ENCODE data around the gene UPK3BL1. TPM values are rescaled to one million over a fixed set of nuclear protein-coding genes. Genes with fewer than 3 reads are reported as not detected.
"Not testable (repeated sequence)": the region's sequence is repeated elsewhere in the genome, so short reads cannot be mapped to it uniquely, and the experiment has no call there.

Gene UPK3BL1, protein sequence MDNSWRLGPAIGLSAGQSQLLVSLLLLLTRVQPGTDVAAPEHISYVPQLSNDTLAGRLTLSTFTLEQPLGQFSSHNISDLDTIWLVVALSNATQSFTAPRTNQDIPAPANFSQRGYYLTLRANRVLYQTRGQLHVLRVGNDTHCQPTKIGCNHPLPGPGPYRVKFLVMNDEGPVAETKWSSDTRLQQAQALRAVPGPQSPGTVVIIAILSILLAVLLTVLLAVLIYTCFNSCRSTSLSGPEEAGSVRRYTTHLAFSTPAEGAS
- 10 to 100 TPM; 27.2 to 28.4 TPM for total RNA-seq
- 64.7 TPM for polyA plus RNA-seq (2013, experiment 1 of 2)
- polyA plus RNA-seq (2013, experiment 2 of 2), result 75.4 TPM
- 0 reads per million in 172 experiments for total RNA-seq

DNA sequence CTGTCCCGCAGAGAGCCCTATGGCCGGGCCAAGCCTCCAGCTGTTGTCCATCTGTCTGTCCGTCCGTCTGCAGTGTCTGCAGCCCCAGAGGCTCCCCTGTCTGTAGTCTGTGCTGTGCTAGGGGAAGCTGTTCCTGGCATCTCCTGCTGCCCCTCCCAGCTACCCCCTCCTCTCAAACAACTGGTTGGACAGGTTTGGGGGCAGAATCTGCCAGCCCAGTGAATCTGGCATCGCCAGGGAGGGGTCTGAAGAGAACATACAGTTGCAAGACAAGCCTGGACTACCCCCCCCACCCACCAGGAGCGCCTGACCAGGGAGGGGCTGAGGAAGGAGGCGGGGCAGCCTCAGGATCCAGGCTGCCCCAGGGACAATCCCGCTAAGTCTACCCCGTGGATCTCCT, at the start of gene UPK3BL1:
UPK3BL1 (minus strand) TSS at position 101 of the 400 bp plus-strand sequence; CDS start at position 51, 50 bp downstream.
- H3K9me3 ChIP-seq (ENCODE audit: control insufficient read depth in 1 of 2, insufficient read depth in 1 of 2, low read length in 2 of 2); H3K27ac ChIP-seq (ENCODE audit: low read depth in 1 of 2, low read length in 2 of 2); H3K4me3 Mint-ChIP-seq; H3K27me3 Mint-ChIP-seq; DNase-seq; intact Hi-C loops (cut with DNase I, micrococcal nuclease); CTCF ChIA-PET; H3K27me3 ChIP-seq (ENCODE audit: control insufficient read depth in 1 of 2, insufficient read depth in 2 of 2, low read length in 2 of 2); H3K4me3 ChIP-seq (ENCODE audit: low read length); H3K4me1 Mint-ChIP-seq (ENCODE audit: low read depth); H3K27ac Mint-ChIP-seq; H3K36me3 Mint-ChIP-seq (ENCODE audit: low read depth); H3K4me1 ChIP-seq (ENCODE audit: insufficient read depth, low read length); POLR2A ChIA-PET; ATAC-seq (ENCODE audit: poor library complexity); H3K36me3 ChIP-seq (ENCODE audit: insufficient read depth, low read length); H3K9me3 Mint-ChIP-seq: not testable (repeated sequence)

DNA sequence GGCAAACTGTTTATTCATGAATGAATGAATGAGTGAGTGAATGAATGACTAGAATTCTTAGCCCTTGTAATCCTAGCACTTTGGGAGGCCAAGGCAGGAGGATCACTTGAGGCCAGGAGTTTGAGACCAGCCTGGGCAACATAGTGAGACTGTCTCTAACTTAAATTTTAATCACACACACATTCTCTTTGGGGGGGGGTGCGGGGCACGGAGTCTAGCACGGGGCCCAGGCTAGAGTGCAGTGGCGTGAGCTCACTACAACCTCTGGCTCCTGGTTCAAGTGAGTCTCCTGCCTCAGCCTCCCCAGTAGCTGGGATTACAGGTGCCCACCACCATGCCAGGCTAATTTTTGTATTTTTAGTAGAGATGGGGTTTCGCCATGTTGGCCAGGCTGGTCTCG, 48.0 kb upstream of the UPK3BL1 start:
- H3K4me1 Mint-ChIP-seq (ENCODE audit: low read depth); intact Hi-C loops (cut with DNase I, micrococcal nuclease); H3K27ac ChIP-seq (ENCODE audit: low read depth in 1 of 2, low read length in 2 of 2); CTCF ChIA-PET; H3K27me3 Mint-ChIP-seq; POLR2A ChIA-PET; H3K36me3 ChIP-seq (ENCODE audit: insufficient read depth, low read length); H3K9me3 ChIP-seq (ENCODE audit: control insufficient read depth in 1 of 2, insufficient read depth in 1 of 2, low read length in 2 of 2); H3K4me3 ChIP-seq (ENCODE audit: low read length); H3K4me1 ChIP-seq (ENCODE audit: insufficient read depth, low read length); H3K4me3 Mint-ChIP-seq; H3K36me3 Mint-ChIP-seq (ENCODE audit: low read depth); DNase-seq; H3K9me3 Mint-ChIP-seq; H3K27me3 ChIP-seq (ENCODE audit: control insufficient read depth in 1 of 2, insufficient read depth in 2 of 2, low read length in 2 of 2); ATAC-seq (ENCODE audit: poor library complexity): not testable (repeated sequence)
- H3K27ac Mint-ChIP-seq, result peak overlapping the region; percentile 75

DNA sequence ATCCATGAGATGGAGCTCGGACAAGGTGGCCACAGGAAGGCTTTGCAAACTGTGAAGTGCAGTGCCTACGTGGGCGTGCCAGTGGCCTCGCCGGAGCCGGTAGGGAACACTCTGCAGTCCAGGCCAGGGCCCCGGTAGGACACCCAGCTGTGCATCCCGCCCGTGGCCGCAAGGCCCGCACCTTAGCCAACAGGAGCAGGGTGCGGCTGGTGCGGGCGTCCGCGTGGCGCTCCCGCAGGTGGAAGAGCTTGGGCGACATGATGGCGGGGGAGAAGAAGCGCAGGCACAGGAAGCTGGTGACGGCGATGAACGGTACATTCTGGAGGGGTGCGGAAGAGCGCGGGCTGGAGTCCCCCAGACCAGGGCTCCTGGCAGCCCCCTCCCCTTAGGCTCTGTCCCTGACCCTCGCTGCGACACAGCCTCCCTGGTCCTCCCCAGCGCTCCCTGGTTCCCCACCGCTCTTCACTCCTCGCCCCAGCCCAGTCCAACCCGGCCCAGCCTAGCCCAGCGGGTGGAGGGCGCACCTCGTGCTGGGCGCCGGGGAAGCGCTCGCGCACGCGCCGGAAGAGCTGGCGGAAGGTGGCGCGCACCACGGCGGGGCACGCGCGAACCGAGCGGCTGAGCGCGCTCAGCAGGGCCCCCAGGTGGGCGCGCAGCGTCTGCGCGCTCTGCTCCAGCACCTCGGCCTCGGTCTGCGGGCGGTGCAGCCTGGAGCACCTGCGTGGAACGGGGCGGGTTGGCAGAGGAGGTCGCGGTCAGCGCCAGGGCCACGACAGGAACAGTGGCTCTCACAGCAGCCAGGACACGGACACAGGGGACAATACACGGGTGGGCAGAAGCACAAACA, 47.1 kb upstream of the UPK3BL1 start:
- H3K4me1 ChIP-seq (ENCODE audit: insufficient read depth, low read length); POLR2A ChIA-PET; H3K9me3 ChIP-seq (ENCODE audit: control insufficient read depth in 1 of 2, insufficient read depth in 1 of 2, low read length in 2 of 2); H3K36me3 Mint-ChIP-seq (ENCODE audit: low read depth); CTCF ChIA-PET; H3K27me3 Mint-ChIP-seq; H3K9me3 Mint-ChIP-seq; intact Hi-C loops (cut with DNase I, micrococcal nuclease); H3K27me3 ChIP-seq (ENCODE audit: control insufficient read depth in 1 of 2, insufficient read depth in 2 of 2, low read length in 2 of 2); H3K36me3 ChIP-seq (ENCODE audit: insufficient read depth, low read length); H3K4me1 Mint-ChIP-seq (ENCODE audit: low read depth): not testable (repeated sequence)
- peak; percentile 72 for ATAC-seq (ENCODE audit: poor library complexity)
- DNase-seq, result peak in 4 of 14 experiments; percentile 31 to 40 (median 39)
- Mint-ChIP-seq H3K4me3 (peak overlapping the region; percentile 58), H3K27ac (peak overlapping the region; percentile 82)
- H3K27ac ChIP-seq (ENCODE audit: low read depth in 1 of 2, low read length in 2 of 2), result peak overlapping the region in 1 of 2 donors; percentile 34
- peak overlapping the region; percentile 45 for H3K4me3 ChIP-seq (ENCODE audit: low read length)

DNA sequence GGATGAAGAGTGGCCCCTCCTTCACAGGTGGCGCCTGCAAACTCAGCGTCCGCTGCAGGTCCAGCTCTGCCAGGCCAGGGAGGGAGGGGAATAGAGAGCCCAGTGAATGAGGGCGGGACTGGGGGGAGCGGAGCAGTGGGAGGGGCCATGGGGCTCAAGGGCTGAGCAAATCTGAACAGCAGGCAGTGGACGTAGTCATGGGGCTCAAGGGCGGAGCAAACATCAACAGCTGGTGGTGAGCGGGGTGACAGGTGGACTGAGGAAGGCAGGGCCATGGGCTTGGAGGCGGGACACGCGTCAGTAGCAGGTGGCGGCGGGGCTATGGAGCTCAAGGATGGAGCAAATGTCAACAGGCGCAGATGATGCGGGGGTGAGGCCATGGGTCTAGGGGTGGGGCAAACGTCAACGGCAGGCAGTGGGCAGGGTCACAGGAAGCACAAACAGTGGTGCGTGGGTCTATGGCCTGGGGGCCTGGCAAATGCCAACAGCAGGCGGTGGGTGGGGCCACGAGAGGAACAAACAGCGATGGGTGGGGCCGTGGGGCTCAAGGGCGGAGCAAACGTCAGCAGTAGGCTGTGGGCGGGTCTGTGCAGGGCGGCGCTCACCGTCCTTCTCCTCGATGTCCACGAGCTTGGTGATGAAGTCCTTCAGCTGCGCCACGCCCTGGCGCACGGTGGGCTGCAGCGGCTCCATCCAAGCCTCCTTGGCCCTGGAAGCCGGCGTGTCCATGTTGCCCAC, 45.9 kb upstream of the UPK3BL1 start:
- peak in 1 of 14 experiments; percentile 55 for DNase-seq
- intact Hi-C loops (cut with DNase I, micrococcal nuclease); POLR2A ChIA-PET: not testable (repeated sequence)

DNA sequence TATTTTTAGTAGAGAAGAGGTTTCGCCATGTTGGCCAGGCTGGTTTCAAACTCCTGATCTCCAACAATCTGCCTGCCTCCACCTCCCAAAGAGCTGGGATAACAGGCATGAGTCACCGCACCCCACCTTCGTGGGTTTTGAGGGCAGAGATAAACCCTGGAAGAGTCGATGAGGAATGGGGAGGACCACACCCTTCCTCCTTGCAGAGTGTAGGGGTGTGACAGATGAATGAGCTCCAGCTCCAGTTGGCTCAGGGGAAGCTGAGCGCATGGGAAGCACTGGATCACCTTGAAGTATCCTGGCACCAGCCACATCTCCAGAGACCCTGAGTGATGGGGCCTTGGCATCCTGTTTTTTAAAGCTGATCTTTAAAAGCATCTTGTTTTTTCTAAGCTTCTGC, 40.0 kb upstream of the UPK3BL1 start:
- H3K4me3 Mint-ChIP-seq; POLR2A ChIA-PET; H3K27ac Mint-ChIP-seq; H3K4me1 Mint-ChIP-seq (ENCODE audit: low read depth); intact Hi-C loops (cut with DNase I, micrococcal nuclease); H3K9me3 ChIP-seq (ENCODE audit: control insufficient read depth in 1 of 2, insufficient read depth in 1 of 2, low read length in 2 of 2); H3K36me3 Mint-ChIP-seq (ENCODE audit: low read depth); CTCF ChIA-PET; H3K4me1 ChIP-seq (ENCODE audit: insufficient read depth, low read length); H3K27me3 ChIP-seq (ENCODE audit: control insufficient read depth in 1 of 2, insufficient read depth in 2 of 2, low read length in 2 of 2); H3K27ac ChIP-seq (ENCODE audit: low read depth in 1 of 2, low read length in 2 of 2); H3K36me3 ChIP-seq (ENCODE audit: insufficient read depth, low read length); DNase-seq; H3K9me3 Mint-ChIP-seq; H3K27me3 Mint-ChIP-seq; H3K4me3 ChIP-seq (ENCODE audit: low read length); ATAC-seq (ENCODE audit: poor library complexity): not testable (repeated sequence)

More for the DNA sequence above, 45.9 kb upstream of the UPK3BL1 start:
- H3K27ac Mint-ChIP-seq; H3K4me3 ChIP-seq (ENCODE audit: low read length); H3K9me3 ChIP-seq (ENCODE audit: control insufficient read depth in 1 of 2, insufficient read depth in 1 of 2, low read length in 2 of 2); H3K36me3 Mint-ChIP-seq (ENCODE audit: low read depth); CTCF ChIA-PET; H3K27ac ChIP-seq (ENCODE audit: low read depth in 1 of 2, low read length in 2 of 2); H3K4me1 ChIP-seq (ENCODE audit: insufficient read depth, low read length); H3K9me3 Mint-ChIP-seq; H3K27me3 ChIP-seq (ENCODE audit: control insufficient read depth in 1 of 2, insufficient read depth in 2 of 2, low read length in 2 of 2); H3K27me3 Mint-ChIP-seq; H3K4me1 Mint-ChIP-seq (ENCODE audit: low read depth); H3K36me3 ChIP-seq (ENCODE audit: insufficient read depth, low read length): not testable (repeated sequence)
- peak; percentile 69 for ATAC-seq (ENCODE audit: poor library complexity)
- peak overlapping the region; percentile 58 for H3K4me3 Mint-ChIP-seq

DNA sequence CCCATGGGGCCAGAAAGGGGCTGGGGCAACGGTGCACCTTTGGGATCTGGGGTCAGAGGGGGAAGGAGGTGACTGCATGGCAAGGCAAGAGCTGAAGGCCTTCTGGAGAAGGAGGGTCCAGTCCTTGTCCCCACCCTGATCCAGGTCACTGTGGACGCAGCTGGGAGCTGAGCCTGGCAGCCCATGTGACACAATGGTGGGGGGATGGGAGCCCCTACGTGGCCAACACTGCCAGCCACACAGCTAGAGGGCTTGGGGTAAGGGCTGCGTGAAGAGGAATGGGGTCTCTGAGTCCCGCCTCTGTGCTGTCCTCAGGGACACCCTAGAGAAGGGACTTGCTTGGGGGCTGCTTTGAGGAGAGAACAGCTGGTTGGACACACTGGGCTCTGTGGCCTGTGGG, 38.2 kb upstream of the UPK3BL1 start:
- H3K27ac Mint-ChIP-seq; H3K27me3 ChIP-seq (ENCODE audit: control insufficient read depth in 1 of 2, insufficient read depth in 2 of 2, low read length in 2 of 2); H3K4me3 Mint-ChIP-seq; POLR2A ChIA-PET; intact Hi-C loops (cut with DNase I, micrococcal nuclease); H3K9me3 Mint-ChIP-seq; H3K4me1 Mint-ChIP-seq (ENCODE audit: low read depth); H3K36me3 ChIP-seq (ENCODE audit: insufficient read depth, low read length); DNase-seq; H3K36me3 Mint-ChIP-seq (ENCODE audit: low read depth); H3K27me3 Mint-ChIP-seq; H3K4me1 ChIP-seq (ENCODE audit: insufficient read depth, low read length); ATAC-seq (ENCODE audit: poor library complexity); CTCF ChIA-PET; H3K27ac ChIP-seq (ENCODE audit: low read depth in 1 of 2, low read length in 2 of 2); H3K4me3 ChIP-seq (ENCODE audit: low read length); H3K9me3 ChIP-seq (ENCODE audit: control insufficient read depth in 1 of 2, insufficient read depth in 1 of 2, low read length in 2 of 2): not testable (repeated sequence)

All from CD4-positive, alpha-beta T cell (primary cell).